Loucy (cell line): ENCODE measurements around the gene TAS2R41.

Source experiments
- EZH2phosphoT487 ChIP-seq: fragments of 200-600 bp; IDR thresholded peaks from 2 replicates; pipeline ENCODE4 v1.6.1; 2018; ENCODE audit warnings: antibody characterized with exemption, mild to moderate bottlenecking, moderate library complexity, borderline replicate concordance
- TF ChIP-seq, protein P1 (sequence below): fragments of 200-600 bp; sonication (generic); conservative IDR thresholded peaks from 2 replicates; pipeline ENCODE4 v1.5.1; 2014; ENCODE audit warnings: mild to moderate bottlenecking, antibody characterized with exemption, low read length

- TF ChIP-seq, protein P1, sequence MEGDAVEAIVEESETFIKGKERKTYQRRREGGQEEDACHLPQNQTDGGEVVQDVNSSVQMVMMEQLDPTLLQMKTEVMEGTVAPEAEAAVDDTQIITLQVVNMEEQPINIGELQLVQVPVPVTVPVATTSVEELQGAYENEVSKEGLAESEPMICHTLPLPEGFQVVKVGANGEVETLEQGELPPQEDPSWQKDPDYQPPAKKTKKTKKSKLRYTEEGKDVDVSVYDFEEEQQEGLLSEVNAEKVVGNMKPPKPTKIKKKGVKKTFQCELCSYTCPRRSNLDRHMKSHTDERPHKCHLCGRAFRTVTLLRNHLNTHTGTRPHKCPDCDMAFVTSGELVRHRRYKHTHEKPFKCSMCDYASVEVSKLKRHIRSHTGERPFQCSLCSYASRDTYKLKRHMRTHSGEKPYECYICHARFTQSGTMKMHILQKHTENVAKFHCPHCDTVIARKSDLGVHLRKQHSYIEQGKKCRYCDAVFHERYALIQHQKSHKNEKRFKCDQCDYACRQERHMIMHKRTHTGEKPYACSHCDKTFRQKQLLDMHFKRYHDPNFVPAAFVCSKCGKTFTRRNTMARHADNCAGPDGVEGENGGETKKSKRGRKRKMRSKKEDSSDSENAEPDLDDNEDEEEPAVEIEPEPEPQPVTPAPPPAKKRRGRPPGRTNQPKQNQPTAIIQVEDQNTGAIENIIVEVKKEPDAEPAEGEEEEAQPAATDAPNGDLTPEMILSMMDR = no peak
- TF ChIP-seq EZH2phosphoT487 = no peak
These were observed 25.2 kb upstream of the TAS2R41 start for GRCh38 chr7:143452495-143452894.
